DND-41 (cell line): Measurements from ENCODE around the gene INKA1.

Experiments used
- EZH2 ChIP-seq: IDR thresholded peaks from 3 replicates; pipeline ENCODE4 v1.6.1; 2012; ENCODE audit warnings: borderline replicate concordance, low read depth, mild to moderate bottlenecking, moderate library complexity, low read length, inconsistent platforms; ENCODE audit not compliant: severe bottlenecking
- TF ChIP-seq, protein P1 (sequence below): IDR thresholded peaks from 2 replicates; pipeline ENCODE4 v1.5.1; 2012; ENCODE audit warnings: borderline replicate concordance, low read length, moderate library complexity, mild to moderate bottlenecking; ENCODE audit not compliant: poor library complexity, severe bottlenecking; ENCODE audit errors: extremely low read depth

DNA sequence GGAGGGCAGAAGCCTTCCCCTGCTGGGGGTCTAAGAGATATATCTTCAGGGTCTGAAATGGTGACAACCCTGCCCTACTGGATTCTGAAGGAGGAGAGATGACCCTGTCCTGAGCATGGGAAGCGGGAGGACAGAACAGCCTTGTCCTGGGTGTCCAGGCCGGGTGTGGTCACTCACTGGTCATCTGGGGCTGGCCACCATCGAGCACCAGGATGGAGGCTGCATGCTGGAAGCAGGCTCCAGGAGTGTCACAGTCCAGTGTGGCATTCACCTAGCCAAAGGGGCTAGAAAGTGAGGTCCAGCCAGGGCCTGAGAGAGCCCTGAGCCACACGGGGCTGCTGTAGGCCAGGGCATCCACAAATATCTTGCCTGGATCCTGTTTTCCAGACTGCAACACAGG, 8.6 kb upstream of the INKA1 start:
- TF ChIP-seq, protein P1, sequence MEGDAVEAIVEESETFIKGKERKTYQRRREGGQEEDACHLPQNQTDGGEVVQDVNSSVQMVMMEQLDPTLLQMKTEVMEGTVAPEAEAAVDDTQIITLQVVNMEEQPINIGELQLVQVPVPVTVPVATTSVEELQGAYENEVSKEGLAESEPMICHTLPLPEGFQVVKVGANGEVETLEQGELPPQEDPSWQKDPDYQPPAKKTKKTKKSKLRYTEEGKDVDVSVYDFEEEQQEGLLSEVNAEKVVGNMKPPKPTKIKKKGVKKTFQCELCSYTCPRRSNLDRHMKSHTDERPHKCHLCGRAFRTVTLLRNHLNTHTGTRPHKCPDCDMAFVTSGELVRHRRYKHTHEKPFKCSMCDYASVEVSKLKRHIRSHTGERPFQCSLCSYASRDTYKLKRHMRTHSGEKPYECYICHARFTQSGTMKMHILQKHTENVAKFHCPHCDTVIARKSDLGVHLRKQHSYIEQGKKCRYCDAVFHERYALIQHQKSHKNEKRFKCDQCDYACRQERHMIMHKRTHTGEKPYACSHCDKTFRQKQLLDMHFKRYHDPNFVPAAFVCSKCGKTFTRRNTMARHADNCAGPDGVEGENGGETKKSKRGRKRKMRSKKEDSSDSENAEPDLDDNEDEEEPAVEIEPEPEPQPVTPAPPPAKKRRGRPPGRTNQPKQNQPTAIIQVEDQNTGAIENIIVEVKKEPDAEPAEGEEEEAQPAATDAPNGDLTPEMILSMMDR: no peak
- TF ChIP-seq EZH2: no peak
